ENCODE data around the gene LRBA.

Gene LRBA

GRCh38 chr4:150581056-150581605, 434.0 kb downstream of the LRBA start:
- no peaks in the 10 kb centered on the region for H3K27me3 ChIP-seq (ENCODE audit: control insufficient read depth, low read length)
- no peaks in the 10 kb centered on the region for H3K79me2 ChIP-seq (ENCODE audit: control insufficient read depth, low read length)
- H3K36me3 ChIP-seq (ENCODE audit: control insufficient read depth, low read length) = peaks cover 34% of the 10 kb centered on the region
- no peaks in the 10 kb centered on the region for H3F3A ChIP-seq (ENCODE audit: control insufficient read depth, insufficient read depth)
- no peak for TF ChIP-seq CTCF (IDR thresholded peaks at IDR 0.05; ENCODE audit: low read depth, low read length, poor library complexity, severe bottlenecking)
- no peak for TF ChIP-seq EZH2phosphoT487 (IDR thresholded peaks at IDR 0.05; ENCODE audit: borderline replicate concordance, low read length)
- H3K4me2 ChIP-seq (ENCODE audit: low read length) = no peak overlapping the region
- no peaks in the 10 kb centered on the region for H3K9me2 ChIP-seq (replicated peaks; ENCODE audit: control insufficient read depth, low read length)
- no peak overlapping the region for H3K4me3 ChIP-seq (ENCODE audit: low read length)
- no peaks in the 10 kb centered on the region for H3K4me1 ChIP-seq (ENCODE audit: control insufficient read depth, low read length)
- no peak overlapping the region for H3K27ac ChIP-seq (ENCODE audit: low read depth, low read length)
- H4K20me1 ChIP-seq (ENCODE audit: control insufficient read depth, insufficient read depth, low read depth, low read length) = no peaks in the 10 kb centered on the region
- peaks cover 16% of the 10 kb centered on the region; the same call in 1 of the 2 replicates for H3K9me3 ChIP-seq (ENCODE audit: control insufficient read depth, insufficient read depth, low read length)

- Histone ChIP-seq H3K4me2 (ENCODE audit: low read length) (no peak overlapping the region), H3F3A (ENCODE audit: control insufficient read depth, insufficient read depth) (no peaks in the 10 kb centered on the region), H3K79me2 (ENCODE audit: control insufficient read depth, low read length) (no peaks in the 10 kb centered on the region), H4K20me1 (ENCODE audit: control insufficient read depth, insufficient read depth, low read depth, low read length) (no peaks in the 10 kb centered on the region), H3K27ac (ENCODE audit: low read depth, low read length) (no peak overlapping the region), H3K27me3 (ENCODE audit: control insufficient read depth, low read length) (no peaks in the 10 kb centered on the region), H3K4me1 (ENCODE audit: control insufficient read depth, low read length) (no peaks in the 10 kb centered on the region), H3K9me2 (replicated peaks; ENCODE audit: control insufficient read depth, low read length) (no peaks in the 10 kb centered on the region), H3K9me3 (ENCODE audit: control insufficient read depth, insufficient read depth, low read length) (peaks cover 16% of the 10 kb centered on the region; the same call in 1 of the 2 replicates), H3K36me3 (ENCODE audit: control insufficient read depth, low read length) (peaks cover 29% of the 10 kb centered on the region), H3K4me3 (ENCODE audit: low read length) (no peak overlapping the region)
- TF ChIP-seq CTCF (IDR thresholded peaks at IDR 0.05; ENCODE audit: low read depth, low read length, poor library complexity, severe bottlenecking) (no peak), EZH2phosphoT487 (IDR thresholded peaks at IDR 0.05; ENCODE audit: borderline replicate concordance, low read length) (no peak)
Observed at GRCh38 chr4:150580306-150580705, 434.8 kb downstream of the LRBA start.

- H3K27me3 ChIP-seq (ENCODE audit: control insufficient read depth, low read length) = no peaks in the 10 kb centered on the region
- H3K36me3 ChIP-seq (ENCODE audit: control insufficient read depth, low read length) = peaks cover 25% of the 10 kb centered on the region
- no peaks in the 10 kb centered on the region for H3K79me2 ChIP-seq (ENCODE audit: control insufficient read depth, low read length)
- no peak for TF ChIP-seq CTCF (IDR thresholded peaks at IDR 0.05; ENCODE audit: low read depth, low read length, poor library complexity, severe bottlenecking)
- no peak for TF ChIP-seq EZH2phosphoT487 (IDR thresholded peaks at IDR 0.05; ENCODE audit: borderline replicate concordance, low read length)
- no peak overlapping the region for H3K4me3 ChIP-seq (ENCODE audit: low read length)
- no peaks in the 10 kb centered on the region for H3K4me1 ChIP-seq (ENCODE audit: control insufficient read depth, low read length)
- H3K4me2 ChIP-seq (ENCODE audit: low read length) = no peak overlapping the region
- no peaks in the 10 kb centered on the region for H4K20me1 ChIP-seq (ENCODE audit: control insufficient read depth, insufficient read depth, low read depth, low read length)
- no peaks in the 10 kb centered on the region for H3F3A ChIP-seq (ENCODE audit: control insufficient read depth, insufficient read depth)
- H3K27ac ChIP-seq (ENCODE audit: low read depth, low read length) = no peak overlapping the region
- peaks cover 16% of the 10 kb centered on the region; the same call in 1 of the 2 replicates for H3K9me3 ChIP-seq (ENCODE audit: control insufficient read depth, insufficient read depth, low read length)
- H3K9me2 ChIP-seq (replicated peaks; ENCODE audit: control insufficient read depth, low read length) = no peaks in the 10 kb centered on the region
Observed at GRCh38 chr4:150579551-150580234, 435.4 kb downstream of the LRBA start.
